Measurements from ENCODE around the gene ERI2. TPM values are rescaled to one million over a fixed set of nuclear protein-coding genes. Genes with fewer than 3 reads are reported as not detected.
"Not testable (repeated sequence)": the region's sequence is repeated elsewhere in the genome, so short reads cannot be mapped to it uniquely, and the experiment has no call there.

Gene ERI2
- total RNA-seq, 1 experiment from 2014 or later: 22.4 TPM

DNA sequence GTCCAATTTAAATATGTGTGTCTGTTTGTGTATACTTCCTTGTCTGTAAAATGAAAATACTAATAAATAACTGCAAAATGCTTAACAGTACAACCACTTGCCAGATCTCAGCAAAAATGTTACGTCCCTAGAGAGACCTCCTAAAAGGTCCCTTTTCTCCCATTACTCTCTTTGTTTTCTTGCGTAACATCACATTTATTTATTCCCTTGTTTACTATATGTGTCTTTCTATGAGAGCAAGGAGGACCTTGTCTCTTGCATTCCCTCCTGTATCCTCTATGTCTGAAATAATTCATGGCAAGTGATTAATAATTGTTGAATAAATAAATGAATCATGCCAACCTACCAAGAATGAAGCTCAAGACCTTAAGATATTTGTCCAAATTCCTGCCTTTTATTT lies 40.5 kb downstream of the ERI2 start:
- no CpG with 5 or more reads among the region's 2 CpGs for WGBS (ENCODE audit: extremely low coverage, insufficient read length, low lambda C conversion rate)
- no peak overlapping the region for H3K23ac ChIP-seq (ENCODE audit: insufficient read length, low read depth, low read length)
- no peaks in the 10 kb centered on the region for H3K9me3 ChIP-seq (ENCODE audit: control insufficient read depth, low read depth, low read length)
- H3K79me1 ChIP-seq (ENCODE audit: insufficient read depth, low read depth, low read length, poor library complexity, severe bottlenecking): no peaks in the 10 kb centered on the region
- no peak overlapping the region for H3K27ac ChIP-seq (ENCODE audit: insufficient read length, low read depth, low read length)
- H3K18ac ChIP-seq (ENCODE audit: insufficient read length, low read depth, low read length): no peak overlapping the region
- H2BK20ac ChIP-seq (ENCODE audit: low read depth, low read length, poor library complexity, severe bottlenecking): no peak overlapping the region
- no peak overlapping the region for H3K4ac ChIP-seq (ENCODE audit: low read depth, low read length)
- Mint-ChIP-seq H3K9me3 (peaks cover 10 to 12% of the 10 kb centered on the region in 2 experiments), H3K27ac (no peak overlapping the region), H3K4me3 (no peak overlapping the region), H3K4me1 (peaks cover 16 to 18% of the 10 kb centered on the region in 2 experiments), H3K27me3 (ENCODE audit: low read depth) (peaks cover 5% of the 10 kb centered on the region), H3K36me3 (ENCODE audit: insufficient read depth in 1 of 3, low read depth in 3 of 3) (peaks cover 0 to 10% (median 0%) of the 10 kb centered on the region in 3 experiments; a peak in 1 of 7 replicates)
- no peaks in the 10 kb centered on the region for H3K23me2 ChIP-seq (ENCODE audit: insufficient read length, low read depth, low read length, poor library complexity, severe bottlenecking)
- no peak overlapping the region for H2AK5ac ChIP-seq (ENCODE audit: insufficient read length, low read length)
- H2BK12ac ChIP-seq (ENCODE audit: insufficient read length, low read depth, low read length): no peak overlapping the region
- TF ChIP-seq, protein P1, sequence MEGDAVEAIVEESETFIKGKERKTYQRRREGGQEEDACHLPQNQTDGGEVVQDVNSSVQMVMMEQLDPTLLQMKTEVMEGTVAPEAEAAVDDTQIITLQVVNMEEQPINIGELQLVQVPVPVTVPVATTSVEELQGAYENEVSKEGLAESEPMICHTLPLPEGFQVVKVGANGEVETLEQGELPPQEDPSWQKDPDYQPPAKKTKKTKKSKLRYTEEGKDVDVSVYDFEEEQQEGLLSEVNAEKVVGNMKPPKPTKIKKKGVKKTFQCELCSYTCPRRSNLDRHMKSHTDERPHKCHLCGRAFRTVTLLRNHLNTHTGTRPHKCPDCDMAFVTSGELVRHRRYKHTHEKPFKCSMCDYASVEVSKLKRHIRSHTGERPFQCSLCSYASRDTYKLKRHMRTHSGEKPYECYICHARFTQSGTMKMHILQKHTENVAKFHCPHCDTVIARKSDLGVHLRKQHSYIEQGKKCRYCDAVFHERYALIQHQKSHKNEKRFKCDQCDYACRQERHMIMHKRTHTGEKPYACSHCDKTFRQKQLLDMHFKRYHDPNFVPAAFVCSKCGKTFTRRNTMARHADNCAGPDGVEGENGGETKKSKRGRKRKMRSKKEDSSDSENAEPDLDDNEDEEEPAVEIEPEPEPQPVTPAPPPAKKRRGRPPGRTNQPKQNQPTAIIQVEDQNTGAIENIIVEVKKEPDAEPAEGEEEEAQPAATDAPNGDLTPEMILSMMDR (conservative IDR thresholded peaks at IDR 0.05): no peak
- H4K8ac ChIP-seq (replicated peaks; ENCODE audit: insufficient read length, low read depth, low read length): no peak overlapping the region
- no peak overlapping the region for H3K4me2 ChIP-seq (ENCODE audit: insufficient read depth, insufficient read length, low read length)
- no peak overlapping the region for H2BK5ac ChIP-seq (ENCODE audit: insufficient read length, low read length)
- no peak overlapping the region for H3T11ph ChIP-seq (ENCODE audit: low read length)
- H2BK15ac ChIP-seq (ENCODE audit: low read depth, low read length): no peak overlapping the region
- H3K9ac ChIP-seq (ENCODE audit: extremely low read depth, insufficient read length, low read length): no peak overlapping the region
- H4K5ac ChIP-seq (ENCODE audit: insufficient read length, low read depth, low read length): no peak overlapping the region
- DNase-seq: no peak
- no peaks in the 10 kb centered on the region for H4K20me1 ChIP-seq (ENCODE audit: control insufficient read depth, insufficient read depth, insufficient read length)
- H2AFZ ChIP-seq (ENCODE audit: low read length): no peak overlapping the region
- H3K4me1 ChIP-seq (ENCODE audit: insufficient read depth, low read length): no peaks in the 10 kb centered on the region
- H3K56ac ChIP-seq (ENCODE audit: insufficient read length, low read depth, low read length): no peak overlapping the region
- no peak overlapping the region for H4K91ac ChIP-seq (ENCODE audit: insufficient read length, low read depth, low read length)
- H2BK120ac ChIP-seq (ENCODE audit: low read depth, low read length, poor library complexity, severe bottlenecking): no peak overlapping the region
- H3K79me2 ChIP-seq (ENCODE audit: insufficient read depth, low read length): no peaks in the 10 kb centered on the region
- H3K27me3 ChIP-seq (ENCODE audit: insufficient read depth, low read length): no peaks in the 10 kb centered on the region
- H3K14ac ChIP-seq (ENCODE audit: insufficient read depth, low read length): no peak overlapping the region

- not testable (repeated sequence) for H3K36me3 Mint-ChIP-seq (ENCODE audit: insufficient read depth in 1 of 3, low read depth in 3 of 3); H3K56ac ChIP-seq (ENCODE audit: insufficient read length, low read depth, low read length); H4K20me1 ChIP-seq (ENCODE audit: control insufficient read depth, insufficient read depth, insufficient read length); H2AK5ac ChIP-seq (ENCODE audit: insufficient read length, low read length); H3K9me3 ChIP-seq (ENCODE audit: control insufficient read depth, low read depth, low read length); H3K27ac ChIP-seq (ENCODE audit: insufficient read length, low read depth, low read length); H3K9ac ChIP-seq (ENCODE audit: extremely low read depth, insufficient read length, low read length); H3K27ac Mint-ChIP-seq; H2BK5ac ChIP-seq (ENCODE audit: insufficient read length, low read length); H3K27me3 Mint-ChIP-seq (ENCODE audit: low read depth); H4K91ac ChIP-seq (ENCODE audit: insufficient read length, low read depth, low read length); H3K4me2 ChIP-seq (ENCODE audit: insufficient read depth, insufficient read length, low read length); H3K79me2 ChIP-seq (ENCODE audit: insufficient read depth, low read length); H3K23ac ChIP-seq (ENCODE audit: insufficient read length, low read depth, low read length); H2BK120ac ChIP-seq (ENCODE audit: low read depth, low read length, poor library complexity, severe bottlenecking); H3K18ac ChIP-seq (ENCODE audit: insufficient read length, low read depth, low read length); H3K79me1 ChIP-seq (ENCODE audit: insufficient read depth, low read depth, low read length, poor library complexity, severe bottlenecking); H3K4me3 Mint-ChIP-seq; H3K14ac ChIP-seq (ENCODE audit: insufficient read depth, low read length); H3K27me3 ChIP-seq (ENCODE audit: insufficient read depth, low read length); H3K4me1 ChIP-seq (ENCODE audit: insufficient read depth, low read length); H2BK12ac ChIP-seq (ENCODE audit: insufficient read length, low read depth, low read length); H2BK20ac ChIP-seq (ENCODE audit: low read depth, low read length, poor library complexity, severe bottlenecking); H4K8ac ChIP-seq (replicated peaks; ENCODE audit: insufficient read length, low read depth, low read length); H4K5ac ChIP-seq (ENCODE audit: insufficient read length, low read depth, low read length); H3T11ph ChIP-seq (ENCODE audit: low read length); H2AFZ ChIP-seq (ENCODE audit: low read length); H2BK15ac ChIP-seq (ENCODE audit: low read depth, low read length); H3K4ac ChIP-seq (ENCODE audit: low read depth, low read length); DNase-seq; H3K23me2 ChIP-seq (ENCODE audit: insufficient read length, low read depth, low read length, poor library complexity, severe bottlenecking)
- no CpG with 5 or more reads among the region's 1 CpG for WGBS (ENCODE audit: extremely low coverage, insufficient read length, low lambda C conversion rate)
- H3K9me3 Mint-ChIP-seq: peaks cover 10 to 12% of the 10 kb centered on the region in 2 experiments
- peaks cover 16 to 18% of the 10 kb centered on the region in 2 experiments for H3K4me1 Mint-ChIP-seq
Observed at GRCh38 chr16:20764448-20764847, 41.8 kb downstream of the ERI2 start.

Data from H9 (cell line).